Keratinocyte (primary cell): ENCODE results near the gene TRIL. TPM values are rescaled to one million over a fixed set of nuclear protein-coding genes. Genes with fewer than 3 reads are reported as not detected.

Experiments
- DNase-seq: peaks from one replicate; pipeline ENCODE4 v3.0.0-alpha.2; 2011; ENCODE audit warnings: low read depth, missing footprints, low spot score
- FAIRE-seq: peaks from 2 replicates; lab custom pipeline; 2011; peaks lifted over from hg19 to GRCh38; lab: Jason Lieb, UNC
- H2AFZ ChIP-seq: 2 replicates; pipeline ENCODE4 v1.6.0; 2012; ENCODE audit warnings: low read length, control low read depth, inconsistent platforms; ENCODE audit not compliant: control insufficient read depth
- H3K27ac ChIP-seq: 2 replicates; pipeline ENCODE4 v1.5.1; 2011; ENCODE audit warnings: low read length; ENCODE audit not compliant: control insufficient read depth, insufficient read depth
- H3K27me3 ChIP-seq: 3 replicates; pipeline ENCODE4 v1.6.0; 2011; ENCODE audit warnings: low read length; ENCODE audit not compliant: control insufficient read depth, insufficient read depth; ENCODE audit errors: extremely low read depth
- H3K36me3 ChIP-seq, 2 experiments: 2 replicates in 1 of 2; 3 replicates in 1 of 2; pipeline ENCODE4 v1.5.1; 2011; ENCODE audit warnings: low read length in 2 of 2, mild to moderate bottlenecking in 1 of 2; ENCODE audit not compliant: control insufficient read depth in 2 of 2, insufficient read depth in 2 of 2; ENCODE audit errors: extremely low read depth in 1 of 2
- H3K4me1 ChIP-seq: 3 replicates; pipeline ENCODE4 v1.5.1; 2011; ENCODE audit warnings: low read length; ENCODE audit not compliant: control insufficient read depth, insufficient read depth; ENCODE audit errors: extremely low read depth
- H3K4me2 ChIP-seq: 3 replicates; pipeline ENCODE4 v1.6.0; 2011; ENCODE audit warnings: low read depth, low read length; ENCODE audit not compliant: control insufficient read depth, insufficient read depth; ENCODE audit errors: extremely low read depth
- H3K4me3 ChIP-seq, 3 experiments: fragments of 200-600 bp in 1 of 3; sonication (generic) in 1 of 3; 2 replicates in 2 of 3; 3 replicates in 1 of 3; pipeline ENCODE4 v1.5.1; 2011 to 2016; ENCODE audit warnings: low read length in 3 of 3, mild to moderate bottlenecking in 3 of 3, control low read depth in 2 of 3, inconsistent platforms in 1 of 3, low read depth in 1 of 3, mixed read lengths in 1 of 3, mixed run types in 1 of 3, moderate library complexity in 1 of 3; ENCODE audit not compliant: control insufficient read depth in 2 of 3, insufficient read depth in 2 of 3; ENCODE audit errors: extremely low read depth in 1 of 3
- H3K79me2 ChIP-seq: 2 replicates; pipeline ENCODE4 v1.6.0; 2012; ENCODE audit warnings: low read length; ENCODE audit not compliant: control insufficient read depth, insufficient read depth
- H3K9ac ChIP-seq: 3 replicates; pipeline ENCODE4 v1.6.0; 2011; ENCODE audit warnings: low read length; ENCODE audit not compliant: control insufficient read depth, insufficient read depth; ENCODE audit errors: extremely low read depth
- H3K9me1 ChIP-seq: 3 replicates; pipeline ENCODE4 v1.6.0; 2011; ENCODE audit warnings: low read length; ENCODE audit not compliant: control insufficient read depth, insufficient read depth; ENCODE audit errors: extremely low read depth
- H3K9me3 ChIP-seq: 2 replicates; pipeline ENCODE4 v1.5.1; 2012; ENCODE audit warnings: low read depth, low read length; ENCODE audit not compliant: control insufficient read depth
- H4K20me1 ChIP-seq: 3 replicates; pipeline ENCODE4 v1.6.0; 2011; ENCODE audit warnings: low read length; ENCODE audit not compliant: control insufficient read depth, insufficient read depth; ENCODE audit errors: extremely low read depth
- CTCF ChIP-seq, 3 experiments: IDR thresholded peaks in 1 of 3; conservative IDR thresholded peaks in 1 of 3; optimal IDR thresholded peaks in 1 of 3; 2 replicates in 2 of 3; 3 replicates in 1 of 3; pipeline versions ENCODE3 to v1.5.1; 2011; ENCODE audit warnings: low read length in 3 of 3, mild to moderate bottlenecking in 3 of 3, moderate library complexity in 2 of 3, control low read depth in 1 of 3, inconsistent platforms in 1 of 3; ENCODE audit not compliant: insufficient read depth in 2 of 3; ENCODE audit errors: extremely low read depth in 1 of 3
- EZH2 ChIP-seq: IDR thresholded peaks from one replicate; pipeline ENCODE4 v1.6.1; 2012; ENCODE audit warnings: inconsistent platforms, mild to moderate bottlenecking, low read length, moderate library complexity
- dilution Hi-C: fragments of 300-500 bp; cut with MboI; formaldehyde crosslinking; loops from one replicate; pipeline ENCODE4 v1.7.0; 2020; ENCODE audit warnings: low sequenced_read_pairs; ENCODE audit not compliant: extremely low pct_ligation_motif_present
- polyA plus RNA-seq, 5 experiments: library from polyadenylated mRNA; depleted of rRNA in 3 of 5; stranded (reverse) in 3 of 5; stranded (forward) in 1 of 5; unstranded in 1 of 5; fragments of >200 nt; gene quantifications; 1 replicate in 1 of 5; 2 replicates in 3 of 5; 3 replicates in 1 of 5; pipeline versions ENCODE4 v1.2.1 to v1.2.3, GENCODE V29; 2011 to 2012; ENCODE audit warnings: missing spikeins in 2 of 5, low read depth in 1 of 5, low replicate concordance in 1 of 5

The TRIL gene
- polyA plus RNA-seq, 1 donor (not counting 4 experiments of a cell fraction or from before 2014, with no cell fraction given), result 0.03 TPM

GRCh38 chr7:28941633-28942032 lies 16.5 kb downstream of the TRIL start:
- Histone ChIP-seq H3K4me3 (no peak overlapping the region), H3K27me3 (no peaks in the 10 kb centered on the region), H3K9ac (no peak overlapping the region), H3K36me3 (no peaks in the 10 kb centered on the region), H3K9me1 (no peaks in the 10 kb centered on the region), H3K4me1 (no peaks in the 10 kb centered on the region), H3K27ac (no peak overlapping the region), H3K4me2 (no peak overlapping the region), H3K9me3 (no peaks in the 10 kb centered on the region), H2AFZ (no peak overlapping the region), H3K79me2 (no peaks in the 10 kb centered on the region), H4K20me1 (no peaks in the 10 kb centered on the region)
- no peak for DNase-seq
- dilution Hi-C loops, result loop anchor here (25.0 kb wide), 1 partner anchor 171 kb away; no protein-coding TSS in a partner anchor
- TF ChIP-seq CTCF (optimal IDR thresholded peaks at IDR 0.05 in 1 of 3, IDR thresholded peaks at IDR 0.05 in 1 of 3, conservative IDR thresholded peaks at IDR 0.05 in 1 of 3; ENCODE audit: extremely low read depth in 1 of 3, insufficient read depth in 2 of 3, low read length in 3 of 3), result no peak
- TF ChIP-seq EZH2, result no peak
- no peak for FAIRE-seq

- no peak overlapping the region for H3K9ac ChIP-seq
- dilution Hi-C loops, result loop anchor here (25.0 kb wide), 1 partner anchor 171 kb away; no protein-coding TSS in a partner anchor
- no peaks in the 10 kb centered on the region for H3K27me3 ChIP-seq
- no peaks in the 10 kb centered on the region for H3K9me1 ChIP-seq
- no peaks in the 10 kb centered on the region for H3K79me2 ChIP-seq
- H3K27ac ChIP-seq, result no peak overlapping the region
- FAIRE-seq (no peak), DNase-seq (no peak)
- no peak overlapping the region for H3K4me3 ChIP-seq
- no peak overlapping the region for H3K4me2 ChIP-seq
- no peaks in the 10 kb centered on the region for H3K4me1 ChIP-seq
- no peaks in the 10 kb centered on the region for H4K20me1 ChIP-seq
- no peak for TF ChIP-seq CTCF (optimal IDR thresholded peaks at IDR 0.05 in 1 of 3, IDR thresholded peaks at IDR 0.05 in 1 of 3, conservative IDR thresholded peaks at IDR 0.05 in 1 of 3; ENCODE audit: extremely low read depth in 1 of 3, insufficient read depth in 2 of 3, low read length in 3 of 3)
- TF ChIP-seq EZH2, result no peak
- no peaks in the 10 kb centered on the region for H3K36me3 ChIP-seq
- no peak overlapping the region for H2AFZ ChIP-seq
- H3K9me3 ChIP-seq, result no peaks in the 10 kb centered on the region
These were observed 17.3 kb downstream of the TRIL start for GRCh38 chr7:28940741-28941384.
